WERI-Rb-1 (cell line): Measurements from ENCODE around the gene CHEK2.

Source experiments
- DNase-seq: peaks from one replicate; pipeline ENCODE4 v3.0.0-alpha.2; 2020
- H3K27ac ChIP-seq: fragments of 250-450 bp; sonication (Bioruptor Pico); 2 replicates; pipeline ENCODE4 v1.5.1; 2020; ENCODE audit warnings: mild to moderate bottlenecking, moderate library complexity
- H3K27me3 ChIP-seq: fragments of 250-450 bp; sonication (Bioruptor Pico); 2 replicates; pipeline ENCODE4 v1.5.1; 2021; ENCODE audit warnings: mild to moderate bottlenecking, low read depth, moderate library complexity; ENCODE audit not compliant: insufficient read depth, severe bottlenecking
- H3K36me3 ChIP-seq: fragments of 250-450 bp; sonication (Bioruptor Pico); 2 replicates; pipeline ENCODE4 v1.5.1; 2020; ENCODE audit warnings: mild to moderate bottlenecking, moderate library complexity
- H3K4me3 ChIP-seq: 2 replicates; pipeline ENCODE4 v1.5.1; 2011; ENCODE audit warnings: low read depth, mild to moderate bottlenecking, control low read depth, low read length
- H3K9me3 ChIP-seq: fragments of 250-450 bp; sonication (Bioruptor Pico); 2 replicates; pipeline ENCODE4 v1.5.1; 2021; ENCODE audit warnings: mild to moderate bottlenecking, moderate library complexity; ENCODE audit not compliant: severe bottlenecking
- CTCF ChIP-seq: IDR thresholded peaks from 2 replicates; pipeline ENCODE4 v1.5.1; 2011; ENCODE audit warnings: low read depth, mild to moderate bottlenecking, control low read depth, inconsistent platforms, low read length

The CHEK2 gene

GRCh38 chr22:28718044-28718443, 23.6 kb downstream of the CHEK2 start:
- Histone ChIP-seq H3K27ac (no peak overlapping the region), H3K9me3 (no peaks in the 10 kb centered on the region), H3K36me3 (peaks cover 15% of the 10 kb centered on the region), H3K4me3 (no peak overlapping the region), H3K27me3 (no peaks in the 10 kb centered on the region)
- TF ChIP-seq CTCF: no peak
- no peak for DNase-seq

DNA sequence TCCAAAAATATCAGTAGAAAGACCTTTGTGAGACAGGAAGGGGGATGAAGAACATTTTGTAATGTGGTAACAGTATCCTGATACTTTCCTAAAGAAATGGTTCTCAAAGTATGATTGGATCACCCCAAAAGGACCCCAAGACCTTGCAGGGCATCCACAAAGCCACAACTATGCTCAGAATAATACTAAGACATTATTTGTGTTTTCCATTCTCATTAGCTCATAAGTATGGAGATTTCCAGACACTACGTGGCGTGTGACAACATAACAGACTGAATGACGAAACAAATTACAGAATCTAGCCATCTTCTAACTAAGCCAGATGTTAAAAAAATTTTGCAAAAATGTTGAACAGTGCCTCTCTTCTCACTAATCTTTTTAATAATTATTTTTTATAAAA, 24.9 kb downstream of the CHEK2 start:
- Histone ChIP-seq H3K27me3 (no peaks in the 10 kb centered on the region), H3K9me3 (no peaks in the 10 kb centered on the region), H3K4me3 (no peak overlapping the region), H3K36me3 (peaks cover 18% of the 10 kb centered on the region), H3K27ac (no peak overlapping the region)
- DNase-seq: no peak
- no peak for TF ChIP-seq CTCF

DNA sequence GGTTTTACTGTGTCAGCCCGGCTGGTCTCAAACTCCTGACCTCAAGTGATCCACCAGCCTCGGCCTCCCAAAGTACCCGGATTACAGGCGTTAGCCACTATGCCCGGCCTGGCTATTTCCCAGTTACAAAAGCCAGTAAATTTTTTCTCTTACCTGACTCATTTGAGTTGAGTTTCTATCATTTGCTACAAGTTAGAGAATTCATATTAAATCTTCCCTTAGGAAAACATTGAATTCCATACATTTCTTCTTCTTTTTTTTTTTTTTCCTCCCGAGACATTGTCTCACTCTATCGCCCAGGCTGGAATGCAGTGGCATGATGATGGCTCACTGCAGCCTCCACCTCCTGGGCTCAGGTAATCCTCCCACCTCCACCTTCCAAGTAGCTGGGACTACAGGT, 26.0 kb downstream of the CHEK2 start:
- Histone ChIP-seq H3K36me3 (peaks cover 21% of the 10 kb centered on the region), H3K27ac (no peak overlapping the region), H3K9me3 (no peaks in the 10 kb centered on the region), H3K27me3 (no peaks in the 10 kb centered on the region), H3K4me3 (no peak overlapping the region)
- TF ChIP-seq CTCF: no peak
- DNase-seq: no peak

GRCh38 chr22:28714043-28714628, 27.5 kb downstream of the CHEK2 start:
- Histone ChIP-seq H3K9me3 (no peaks in the 10 kb centered on the region), H3K27me3 (no peaks in the 10 kb centered on the region), H3K4me3 (no peak overlapping the region), H3K36me3 (peaks cover 29% of the 10 kb centered on the region), H3K27ac (no peak overlapping the region)
- no peak for TF ChIP-seq CTCF
- no peak for DNase-seq

- Histone ChIP-seq H3K36me3 (peaks cover 33% of the 10 kb centered on the region), H3K27ac (no peak overlapping the region), H3K27me3 (no peaks in the 10 kb centered on the region), H3K9me3 (no peaks in the 10 kb centered on the region), H3K4me3 (no peak overlapping the region)
- DNase-seq: no peak
- TF ChIP-seq CTCF: no peak
These were observed 29.5 kb downstream of the CHEK2 start for GRCh38 chr22:28711820-28712777.
